Breast epithelium (tissue), 3 donors: Measurements from ENCODE around the gene PRDM7.

Source experiments
- POLR2A ChIP-seq: fragments of 450-650 bp; IDR thresholded peaks from one replicate; pipeline ENCODE4 v1.6.1; 2016; ENCODE audit warnings: antibody characterized with exemption, mild to moderate bottlenecking, moderate library complexity
- POLR2AphosphoS5 ChIP-seq, 3 donors: sonication (generic); formaldehyde crosslinking; IDR thresholded peaks; one replicate each; pipeline ENCODE4 v1.6.1; 2017; ENCODE audit warnings: antibody characterized with exemption in 3 of 3
- TF ChIP-seq, protein P1 (sequence below), 3 donors: fragments of 450-650 bp; IDR thresholded peaks; one replicate each; pipeline ENCODE4 v1.5.1; 2016 to 2017; ENCODE audit warnings: antibody characterized with exemption in 3 of 3, mild to moderate bottlenecking in 3 of 3, moderate library complexity in 3 of 3

DNA sequence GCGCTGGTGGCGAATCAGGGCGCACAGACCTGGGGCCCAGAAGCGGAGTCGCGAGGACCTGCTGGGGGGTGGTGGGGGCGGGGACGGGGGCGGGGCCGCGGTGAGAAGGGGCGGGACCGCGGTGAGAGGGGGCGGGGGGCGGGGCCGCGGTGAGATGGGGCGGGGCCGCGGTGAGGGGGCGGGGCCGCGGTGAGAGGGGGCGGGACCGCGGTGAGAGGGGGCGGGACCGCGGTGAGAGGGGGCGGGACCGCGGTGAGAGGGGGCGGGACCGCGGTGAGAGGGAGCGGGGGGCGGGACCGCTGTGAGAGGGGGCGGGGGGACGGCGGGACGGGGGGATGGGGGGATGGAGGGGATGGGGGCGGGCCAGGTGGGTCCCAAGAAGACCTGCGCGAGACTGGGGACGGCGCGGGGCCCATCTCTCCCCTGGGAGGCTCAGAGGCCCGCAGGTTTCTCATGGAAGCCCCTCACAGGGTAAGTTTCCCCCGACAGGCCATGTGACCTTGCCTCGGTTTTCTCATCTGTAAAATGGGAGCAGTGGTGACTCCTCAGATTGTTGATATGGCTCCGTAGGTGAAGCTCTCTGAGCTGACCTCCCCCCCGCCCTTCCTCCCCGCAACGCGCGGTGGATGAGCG is 29.3 kb downstream of the PRDM7 start:
- TF ChIP-seq, protein P1, sequence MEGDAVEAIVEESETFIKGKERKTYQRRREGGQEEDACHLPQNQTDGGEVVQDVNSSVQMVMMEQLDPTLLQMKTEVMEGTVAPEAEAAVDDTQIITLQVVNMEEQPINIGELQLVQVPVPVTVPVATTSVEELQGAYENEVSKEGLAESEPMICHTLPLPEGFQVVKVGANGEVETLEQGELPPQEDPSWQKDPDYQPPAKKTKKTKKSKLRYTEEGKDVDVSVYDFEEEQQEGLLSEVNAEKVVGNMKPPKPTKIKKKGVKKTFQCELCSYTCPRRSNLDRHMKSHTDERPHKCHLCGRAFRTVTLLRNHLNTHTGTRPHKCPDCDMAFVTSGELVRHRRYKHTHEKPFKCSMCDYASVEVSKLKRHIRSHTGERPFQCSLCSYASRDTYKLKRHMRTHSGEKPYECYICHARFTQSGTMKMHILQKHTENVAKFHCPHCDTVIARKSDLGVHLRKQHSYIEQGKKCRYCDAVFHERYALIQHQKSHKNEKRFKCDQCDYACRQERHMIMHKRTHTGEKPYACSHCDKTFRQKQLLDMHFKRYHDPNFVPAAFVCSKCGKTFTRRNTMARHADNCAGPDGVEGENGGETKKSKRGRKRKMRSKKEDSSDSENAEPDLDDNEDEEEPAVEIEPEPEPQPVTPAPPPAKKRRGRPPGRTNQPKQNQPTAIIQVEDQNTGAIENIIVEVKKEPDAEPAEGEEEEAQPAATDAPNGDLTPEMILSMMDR (IDR thresholded peaks at IDR 0.05) = no peak
- TF ChIP-seq POLR2A (no peak), POLR2AphosphoS5 (IDR thresholded peaks at IDR 0.05) (no peak)
